Esophagus mucosa (tissue), 1 donor: ENCODE measurements around the gene ATRX. TPM values are rescaled to one million over a fixed set of nuclear protein-coding genes. Genes with fewer than 3 reads are reported as not detected.
A peak's percentile ranks its signal among the peaks of the same experiment; 100 is the strongest.
"Not testable (repeated sequence)": the region's sequence is repeated elsewhere in the genome, so short reads cannot be mapped to it uniquely, and the experiment has no call there.

Source experiments
- ATAC-seq: fragments of 200-7000 bp; cut with Tn5 transposase; one replicate; pipeline ENCODE4 v1.9.1; 2020
- total RNA-seq: library from RNA; stranded (reverse); gene quantifications from one replicate; pipeline ENCODE4 v1.2.4, GENCODE V29; 2023
- donor health status: DM: yes; HTN: yes; CAD: no.

ATRX gene
- total RNA-seq, 1 donor from 2014 or later: 34.2 TPM

GRCh38 chrX:77603635-77604336 is 182.2 kb downstream of the ATRX start:
- ATAC-seq: no peak

GRCh38 chrX:77597511-77597910 is 188.5 kb downstream of the ATRX start:
- ATAC-seq: no peak

GRCh38 chrX:77597090-77597489 is 188.9 kb downstream of the ATRX start:
- ATAC-seq: no peak

GRCh38 chrX:77595848-77596247 is 190.2 kb downstream of the ATRX start:
- ATAC-seq: no peak

GRCh38 chrX:77572322-77572721 is 213.7 kb downstream of the ATRX start:
- ATAC-seq: no peak

- ATAC-seq: no peak
Measured at GRCh38 chrX:77565278-77565677, 220.7 kb downstream of the ATRX start.

GRCh38 chrX:77564823-77565222 is 221.2 kb downstream of the ATRX start:
- ATAC-seq: no peak

- no peak for ATAC-seq
Measured at GRCh38 chrX:77561372-77561771, 224.6 kb downstream of the ATRX start.

GRCh38 chrX:77556276-77556675 is 229.7 kb downstream of the ATRX start:
- no peak for ATAC-seq

- no peak for ATAC-seq
Measured at GRCh38 chrX:77548751-77549150, 237.3 kb downstream of the ATRX start.

GRCh38 chrX:77539778-77540177 is 246.2 kb downstream of the ATRX start:
- not testable (repeated sequence) for ATAC-seq

GRCh38 chrX:77531261-77531660 is 254.8 kb downstream of the ATRX start:
- not testable (repeated sequence) for ATAC-seq

- no peak for ATAC-seq
Measured at GRCh38 chrX:77528034-77528433, 258.0 kb downstream of the ATRX start.

- ATAC-seq: no peak
Measured at GRCh38 chrX:77527233-77528001, 258.6 kb downstream of the ATRX start.

- ATAC-seq: no peak
Measured at GRCh38 chrX:77519765-77520164, 266.3 kb downstream of the ATRX start.

GRCh38 chrX:77514177-77514576 is 271.8 kb downstream of the ATRX start:
- no peak for ATAC-seq

GRCh38 chrX:77510007-77510406 is 276.0 kb downstream of the ATRX start:
- no peak for ATAC-seq

GRCh38 chrX:77505227-77505626 is 280.8 kb downstream of the ATRX start:
- peak; percentile 50 for ATAC-seq

- ATAC-seq: no peak
Measured at GRCh38 chrX:77502951-77503525, 283.0 kb downstream of the ATRX start.

GRCh38 chrX:77500164-77500563 is 285.9 kb downstream of the ATRX start:
- not testable (repeated sequence) for ATAC-seq

GRCh38 chrX:77493677-77494553 is 292.1 kb downstream of the ATRX start:
- ATAC-seq: no peak

GRCh38 chrX:77484045-77484444 is 302.0 kb downstream of the ATRX start:
- ATAC-seq: no peak

- no peak for ATAC-seq
Measured at GRCh38 chrX:77455437-77455836, 330.6 kb downstream of the ATRX start.
